Lower leg skin (tissue), 3 donors: ENCODE data around the gene EVX1.

ENCODE experiments used
- POLR2A ChIP-seq, 2 donors: fragments of 450-650 bp; IDR thresholded peaks; one replicate each; pipeline ENCODE4 v1.6.1; 2016 to 2017; ENCODE audit warnings: antibody characterized with exemption in 2 of 2, mild to moderate bottlenecking in 1 of 2, moderate library complexity in 1 of 2
- TF ChIP-seq, protein P1 (sequence below), 3 donors: fragments of 450-650 bp; IDR thresholded peaks; one replicate each; pipeline ENCODE4 v1.5.1; 2016; ENCODE audit warnings: antibody characterized with exemption in 3 of 3, mild to moderate bottlenecking in 3 of 3, moderate library complexity in 2 of 3

DNA sequence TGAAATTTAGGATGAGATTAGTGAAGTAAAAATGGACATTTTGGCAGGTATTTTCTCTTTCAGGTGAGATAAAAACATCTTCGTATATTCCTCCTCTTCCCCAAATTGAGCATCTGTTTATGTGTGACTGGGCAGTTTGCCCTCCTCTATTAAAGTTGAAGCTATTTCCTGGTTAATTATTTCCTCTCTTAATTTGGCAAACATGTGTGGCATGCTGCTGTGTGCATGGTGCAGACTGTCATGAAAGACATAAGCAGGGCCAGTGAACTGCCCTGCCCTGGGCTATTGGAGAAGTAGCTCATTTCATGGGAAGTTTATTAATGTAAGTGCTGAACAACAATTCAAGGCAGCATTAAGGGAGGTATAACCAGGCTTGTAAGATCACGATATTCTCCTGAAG is 52.6 kb downstream of the EVX1 start:
- TF ChIP-seq, protein P1, sequence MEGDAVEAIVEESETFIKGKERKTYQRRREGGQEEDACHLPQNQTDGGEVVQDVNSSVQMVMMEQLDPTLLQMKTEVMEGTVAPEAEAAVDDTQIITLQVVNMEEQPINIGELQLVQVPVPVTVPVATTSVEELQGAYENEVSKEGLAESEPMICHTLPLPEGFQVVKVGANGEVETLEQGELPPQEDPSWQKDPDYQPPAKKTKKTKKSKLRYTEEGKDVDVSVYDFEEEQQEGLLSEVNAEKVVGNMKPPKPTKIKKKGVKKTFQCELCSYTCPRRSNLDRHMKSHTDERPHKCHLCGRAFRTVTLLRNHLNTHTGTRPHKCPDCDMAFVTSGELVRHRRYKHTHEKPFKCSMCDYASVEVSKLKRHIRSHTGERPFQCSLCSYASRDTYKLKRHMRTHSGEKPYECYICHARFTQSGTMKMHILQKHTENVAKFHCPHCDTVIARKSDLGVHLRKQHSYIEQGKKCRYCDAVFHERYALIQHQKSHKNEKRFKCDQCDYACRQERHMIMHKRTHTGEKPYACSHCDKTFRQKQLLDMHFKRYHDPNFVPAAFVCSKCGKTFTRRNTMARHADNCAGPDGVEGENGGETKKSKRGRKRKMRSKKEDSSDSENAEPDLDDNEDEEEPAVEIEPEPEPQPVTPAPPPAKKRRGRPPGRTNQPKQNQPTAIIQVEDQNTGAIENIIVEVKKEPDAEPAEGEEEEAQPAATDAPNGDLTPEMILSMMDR (IDR thresholded peaks at IDR 0.05), result no peak
- TF ChIP-seq POLR2A (IDR thresholded peaks at IDR 0.05), result no peak
